ENCODE results near the gene DSTN.

The DSTN gene

DNA sequence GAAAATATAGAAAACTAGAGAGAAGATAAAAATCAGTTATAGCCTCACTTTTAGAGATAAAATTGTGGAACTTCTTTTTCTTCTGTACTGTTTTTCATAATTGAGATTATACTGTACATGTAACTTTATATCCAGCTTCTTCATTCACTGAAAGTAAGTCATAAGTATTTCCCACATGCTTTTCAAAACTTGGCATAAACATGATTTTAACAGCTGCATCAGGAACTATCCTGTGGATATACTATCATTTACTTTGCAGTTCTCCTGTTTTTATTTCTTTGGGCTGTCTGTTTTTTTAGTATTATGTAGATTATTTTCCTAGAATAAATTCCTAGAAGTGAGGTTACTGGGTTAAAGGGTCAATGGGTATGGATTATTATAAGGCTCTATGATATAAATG, 14.8 kb downstream of the DSTN start:
- no peak for DNase-seq

DNA sequence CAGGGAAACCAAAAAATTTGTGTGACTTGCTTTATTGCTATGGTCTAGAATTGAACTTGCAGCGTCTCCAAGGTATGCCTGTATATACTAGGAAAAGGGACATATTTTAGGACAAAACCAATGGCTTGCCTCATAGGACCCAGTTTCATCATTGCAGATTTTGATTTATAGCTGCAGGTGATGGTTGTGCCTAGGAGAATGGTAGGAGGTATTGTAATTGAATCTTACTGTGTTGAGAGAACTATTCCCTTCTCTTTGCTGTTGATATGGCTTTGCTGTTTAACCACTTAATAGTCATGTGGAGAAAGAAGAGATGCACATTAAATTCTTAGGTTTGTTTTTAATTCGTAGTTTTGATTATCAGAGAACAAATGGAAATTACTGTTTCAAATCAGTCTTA, 16.4 kb downstream of the DSTN start:
- DNase-seq = no peak

- DNase-seq = no peak
These were observed 17.3 kb downstream of the DSTN start for GRCh38 chr20:17587148-17587547.

GRCh38 chr20:17587824-17588223, 17.9 kb downstream of the DSTN start:
- DNase-seq = no peak

- DNase-seq = no peak
These were observed 19.4 kb downstream of the DSTN start for GRCh38 chr20:17589161-17589834.

GRCh38 chr20:17590245-17590644, 20.4 kb downstream of the DSTN start:
- no peak for DNase-seq

- DNase-seq = no peak
These were observed 24.0 kb downstream of the DSTN start for GRCh38 chr20:17593902-17594301.

DNA sequence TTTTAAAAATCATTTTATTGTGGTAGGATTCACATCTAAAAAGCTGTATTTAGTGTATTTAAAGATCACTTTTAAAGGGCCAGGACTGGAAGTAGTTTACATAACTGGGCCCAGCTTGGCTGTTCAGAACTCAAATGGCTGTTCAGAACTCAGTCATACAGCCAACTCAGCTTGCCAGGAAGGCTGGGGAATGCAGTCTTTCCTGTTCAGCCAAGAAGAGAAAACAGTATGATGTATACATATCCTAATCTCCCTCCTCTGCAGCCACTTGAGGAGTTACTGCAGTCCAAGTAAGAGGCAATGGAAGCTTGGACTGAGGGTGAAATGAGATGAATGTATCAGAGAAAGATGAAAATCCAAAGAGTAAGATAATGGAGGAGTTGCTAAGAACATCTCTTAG, 24.6 kb downstream of the DSTN start:
- no peak for DNase-seq

- no peak for DNase-seq
These were observed 26.0 kb downstream of the DSTN start for GRCh38 chr20:17595856-17596255.

DNA sequence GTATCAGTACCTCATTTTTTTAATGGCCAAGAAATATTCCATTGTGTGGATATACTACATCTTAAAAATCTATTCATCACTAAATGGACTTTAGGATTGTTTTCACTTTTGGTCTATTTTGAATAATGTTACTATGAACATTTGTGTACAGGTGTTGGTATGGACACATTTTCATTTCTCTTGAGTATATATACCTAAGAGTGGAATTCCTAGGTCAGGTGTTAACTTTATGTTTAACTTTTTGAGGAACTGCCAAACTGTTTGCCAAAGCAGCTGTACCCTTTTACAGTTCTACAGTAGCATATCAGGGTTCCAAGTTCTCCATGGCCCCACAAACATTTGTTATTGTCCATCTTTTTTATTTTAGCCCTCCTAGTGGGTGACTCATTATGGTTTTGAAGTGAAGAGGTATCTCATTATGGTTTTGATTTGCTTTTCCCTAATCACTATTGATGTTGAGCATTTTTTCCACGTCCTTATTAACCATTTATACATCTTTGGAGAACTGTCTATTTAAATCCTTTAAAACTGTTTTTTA, 28.2 kb downstream of the DSTN start:
- DNase-seq = no peak

DNA sequence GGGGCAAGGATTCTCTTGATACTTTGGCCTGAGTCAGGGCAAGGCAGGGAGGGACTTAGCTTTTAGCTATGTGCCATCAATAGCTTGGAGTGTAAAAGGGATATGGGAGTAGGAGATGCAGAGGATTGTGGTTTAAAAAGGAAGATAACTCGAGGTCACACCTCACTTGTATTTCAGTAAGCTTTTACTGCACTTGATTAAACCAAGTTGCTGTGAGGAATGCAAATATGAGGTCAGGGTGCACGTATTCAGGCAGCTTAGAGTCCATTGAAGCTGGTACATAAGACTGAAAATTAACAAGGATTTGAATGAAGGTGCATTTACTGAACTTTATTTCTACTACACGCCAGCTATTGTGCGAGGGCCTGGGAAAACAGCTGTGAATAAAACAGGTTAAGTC, 32.1 kb downstream of the DSTN start:
- DNase-seq = no peak

DNA sequence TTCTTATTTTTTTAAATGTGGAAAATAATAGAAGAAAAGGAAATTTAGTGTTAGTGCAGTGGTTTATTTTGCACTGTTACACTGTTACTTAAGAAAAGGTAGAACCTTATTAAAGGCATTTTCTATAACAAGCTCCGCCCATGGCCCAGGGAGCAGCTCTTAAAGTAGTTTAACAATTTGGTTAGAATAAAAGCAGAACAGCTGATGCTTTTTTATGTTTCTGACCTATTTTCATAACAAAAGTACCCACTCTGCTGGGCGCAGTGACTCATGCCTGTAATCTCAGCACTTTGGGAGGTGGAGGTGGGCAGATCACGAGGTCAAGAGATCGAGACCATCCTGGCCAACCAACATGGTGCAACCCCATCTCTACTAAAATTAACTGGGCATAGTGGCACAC, 32.6 kb downstream of the DSTN start:
- no peak for DNase-seq

GRCh38 chr20:17605131-17605660, 35.3 kb downstream of the DSTN start:
- no peak for DNase-seq

GRCh38 chr20:17606001-17606400, 36.1 kb downstream of the DSTN start:
- DNase-seq = no peak

- DNase-seq = no peak
These were observed 39.0 kb downstream of the DSTN start for GRCh38 chr20:17608701-17609497.

- DNase-seq = no peak
These were observed 40.0 kb downstream of the DSTN start for GRCh38 chr20:17609811-17610377.

GRCh38 chr20:17610566-17611289, 40.9 kb downstream of the DSTN start:
- no peak for DNase-seq

DNA sequence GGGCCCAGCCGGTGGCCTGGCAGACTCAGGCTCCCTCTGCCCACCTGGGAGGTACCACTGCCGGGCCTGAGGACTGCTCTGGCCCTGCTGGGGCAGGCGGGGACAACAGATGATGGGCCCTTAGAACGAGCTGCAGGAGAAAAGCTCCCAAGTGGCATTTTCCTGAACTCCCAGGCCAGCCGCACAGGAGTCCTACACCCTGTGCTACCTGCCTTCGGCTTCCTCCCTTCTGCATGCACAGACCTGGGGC, 41.3 kb downstream of the DSTN start:
- DNase-seq = no peak

GRCh38 chr20:17611540-17612286, 41.8 kb downstream of the DSTN start:
- no peak for DNase-seq

- no peak for DNase-seq
These were observed 42.6 kb downstream of the DSTN start for GRCh38 chr20:17612287-17612991.

GRCh38 chr20:17612992-17613327, 43.1 kb downstream of the DSTN start:
- DNase-seq = no peak

Measured in NCI-H1436 treated with DMSO at 0.1 percent for 48 hours (cell line).